ENCODE data around the gene DSCAM. TPM values are rescaled to one million over a fixed set of nuclear protein-coding genes. Genes with fewer than 3 reads are reported as not detected.

Gene DSCAM
- total RNA-seq, 4 donors from 2014 or later, result 0.17 TPM; not detected in 3

DNA sequence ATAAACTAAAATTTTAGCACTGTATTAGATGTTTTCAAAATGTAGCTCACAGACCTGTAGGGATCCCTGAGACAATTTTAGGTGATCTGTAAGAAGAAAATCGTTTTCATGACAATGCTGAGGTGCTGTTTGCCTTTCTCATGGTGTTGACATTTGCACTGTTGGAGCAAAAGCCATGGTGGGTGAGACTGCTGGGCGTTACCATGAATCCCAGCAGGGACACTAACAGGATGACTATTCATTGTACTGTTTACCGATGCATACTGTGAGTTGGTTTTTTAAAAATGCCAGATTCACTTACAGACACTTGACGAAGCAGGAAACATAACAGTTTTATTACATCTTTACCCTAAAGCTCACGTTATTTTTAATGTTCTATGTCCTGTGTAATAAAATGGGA is 511.3 kb downstream of the DSCAM start:
- TF ChIP-seq, protein P1, sequence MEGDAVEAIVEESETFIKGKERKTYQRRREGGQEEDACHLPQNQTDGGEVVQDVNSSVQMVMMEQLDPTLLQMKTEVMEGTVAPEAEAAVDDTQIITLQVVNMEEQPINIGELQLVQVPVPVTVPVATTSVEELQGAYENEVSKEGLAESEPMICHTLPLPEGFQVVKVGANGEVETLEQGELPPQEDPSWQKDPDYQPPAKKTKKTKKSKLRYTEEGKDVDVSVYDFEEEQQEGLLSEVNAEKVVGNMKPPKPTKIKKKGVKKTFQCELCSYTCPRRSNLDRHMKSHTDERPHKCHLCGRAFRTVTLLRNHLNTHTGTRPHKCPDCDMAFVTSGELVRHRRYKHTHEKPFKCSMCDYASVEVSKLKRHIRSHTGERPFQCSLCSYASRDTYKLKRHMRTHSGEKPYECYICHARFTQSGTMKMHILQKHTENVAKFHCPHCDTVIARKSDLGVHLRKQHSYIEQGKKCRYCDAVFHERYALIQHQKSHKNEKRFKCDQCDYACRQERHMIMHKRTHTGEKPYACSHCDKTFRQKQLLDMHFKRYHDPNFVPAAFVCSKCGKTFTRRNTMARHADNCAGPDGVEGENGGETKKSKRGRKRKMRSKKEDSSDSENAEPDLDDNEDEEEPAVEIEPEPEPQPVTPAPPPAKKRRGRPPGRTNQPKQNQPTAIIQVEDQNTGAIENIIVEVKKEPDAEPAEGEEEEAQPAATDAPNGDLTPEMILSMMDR (IDR thresholded peaks at IDR 0.05; ENCODE audit: low read depth), result no peak

- TF ChIP-seq, protein P1 (IDR thresholded peaks at IDR 0.05; ENCODE audit: low read depth), result no peak
Measured at GRCh38 chr21:40334159-40334558, 512.8 kb downstream of the DSCAM start.

DNA sequence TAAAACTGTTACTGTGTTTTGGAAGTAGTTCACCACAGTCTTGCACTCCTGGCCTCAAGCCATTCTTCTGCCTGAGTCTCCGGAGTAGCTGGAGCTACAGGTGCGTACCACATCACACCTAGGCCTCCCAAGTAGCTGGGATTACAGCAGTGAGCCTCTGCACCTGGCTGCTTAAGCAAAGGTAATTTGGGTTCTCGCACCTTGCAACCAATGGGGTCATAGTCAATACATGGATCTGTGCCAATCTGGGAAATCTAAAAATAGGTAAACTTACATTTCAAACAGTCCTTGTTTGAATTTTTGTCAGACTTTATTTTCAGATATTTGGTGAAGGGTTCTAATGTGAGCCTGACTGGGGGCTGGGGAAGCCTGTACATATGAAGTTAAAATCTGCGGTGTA is 513.2 kb downstream of the DSCAM start:
- TF ChIP-seq, protein P1 (IDR thresholded peaks at IDR 0.05; ENCODE audit: low read depth), result no peak

DNA sequence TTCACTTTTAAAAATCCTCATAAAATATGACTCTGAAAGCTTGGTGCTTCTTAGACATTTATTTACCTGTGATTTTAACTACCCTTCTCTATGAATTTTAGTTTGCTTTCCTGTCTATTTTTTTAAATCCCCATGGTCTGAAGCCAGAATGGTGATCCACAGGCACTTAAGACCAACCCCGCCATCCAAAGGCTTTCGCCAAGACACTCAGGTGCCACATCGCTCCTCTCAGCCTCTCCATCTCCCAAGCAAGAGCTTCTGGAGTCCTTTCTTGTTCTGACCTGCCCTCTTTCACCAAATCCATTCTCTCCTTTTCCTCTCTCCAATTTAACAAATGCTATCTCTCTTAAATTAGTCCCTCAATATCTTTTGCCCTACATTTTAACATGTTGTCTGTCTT is 515.2 kb downstream of the DSCAM start:
- TF ChIP-seq, protein P1 (IDR thresholded peaks at IDR 0.05; ENCODE audit: low read depth), result no peak

DNA sequence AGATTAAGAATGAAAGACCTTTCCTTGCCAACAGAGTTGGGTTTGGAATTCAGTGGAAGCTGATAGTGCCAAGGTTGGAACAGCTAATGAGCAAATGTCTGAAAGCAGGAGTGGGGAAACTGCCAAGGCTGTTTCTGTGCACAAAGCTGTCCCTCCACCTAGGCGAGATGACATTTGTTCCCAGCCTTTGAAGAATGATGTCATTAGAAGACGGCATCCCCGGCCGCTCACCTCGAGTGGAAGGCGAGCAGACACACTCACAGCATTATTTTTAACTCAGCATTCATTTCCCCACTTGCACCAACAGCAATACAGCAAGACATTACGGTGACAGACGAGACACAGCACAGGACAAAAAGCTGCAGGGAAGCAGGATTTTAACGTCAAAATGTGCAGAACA is 515.8 kb downstream of the DSCAM start:
- TF ChIP-seq, protein P1 (IDR thresholded peaks at IDR 0.05; ENCODE audit: low read depth), result no peak

DNA sequence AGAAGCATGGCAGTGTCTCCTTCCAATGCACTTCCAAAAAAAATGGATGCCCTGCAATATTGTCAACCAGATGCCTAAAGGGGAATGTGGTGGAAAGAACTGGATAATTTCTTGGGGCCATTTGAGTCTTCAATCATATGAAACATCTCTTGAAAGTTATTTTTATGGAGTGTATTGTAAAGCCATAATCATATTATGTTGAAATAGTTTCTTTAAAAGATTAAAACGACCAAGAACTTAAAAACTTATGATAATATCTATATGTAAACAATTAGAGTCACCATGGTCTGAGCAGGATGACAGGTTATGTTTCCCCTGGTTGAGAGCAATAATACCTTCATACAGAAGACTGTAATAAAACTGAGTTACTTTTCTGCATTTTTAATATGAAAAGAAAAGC is 522.6 kb downstream of the DSCAM start:
- TF ChIP-seq, protein P1 (IDR thresholded peaks at IDR 0.05; ENCODE audit: low read depth), result no peak

DNA sequence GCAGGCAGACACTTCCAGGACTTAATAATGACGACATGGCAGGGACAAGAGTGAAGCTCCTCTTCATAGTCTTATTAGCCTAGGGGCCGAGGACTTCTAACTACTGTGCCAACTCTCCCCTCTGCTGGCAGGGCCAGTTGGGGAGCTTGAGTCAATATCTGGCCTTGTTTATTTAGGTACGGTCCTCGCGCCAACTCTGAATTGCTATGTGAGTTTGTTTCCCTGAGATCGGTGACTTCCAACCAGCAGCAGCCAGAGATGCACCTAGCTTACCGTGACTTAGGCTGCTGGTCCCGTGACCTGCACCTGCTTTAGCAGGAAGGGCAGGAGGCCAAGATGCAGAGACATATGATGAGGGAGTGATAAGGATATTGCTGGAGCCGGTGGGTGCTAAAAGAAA is 528.6 kb downstream of the DSCAM start:
- TF ChIP-seq, protein P1 (IDR thresholded peaks at IDR 0.05; ENCODE audit: low read depth), result no peak
